ENCODE measurements around the gene PDZD8.
"Not testable (repeated sequence)": the region's sequence is repeated elsewhere in the genome, so short reads cannot be mapped to it uniquely, and the experiment has no call there.

Gene PDZD8

GRCh38 chr10:117346574-117346973 lies 28.7 kb downstream of the PDZD8 start:
- no peak for DNase-seq

GRCh38 chr10:117345143-117345542 lies 30.1 kb downstream of the PDZD8 start:
- no peak for DNase-seq

GRCh38 chr10:117342641-117343040 lies 32.6 kb downstream of the PDZD8 start:
- no peak for DNase-seq

GRCh38 chr10:117341061-117341460 lies 34.2 kb downstream of the PDZD8 start:
- DNase-seq: no peak

- no peak for DNase-seq
Measured at GRCh38 chr10:117339979-117340378, 35.3 kb downstream of the PDZD8 start.

GRCh38 chr10:117339578-117339977 lies 35.7 kb downstream of the PDZD8 start:
- no peak for DNase-seq

- DNase-seq: peak; percentile 3
Measured at GRCh38 chr10:117334926-117335325, 40.3 kb downstream of the PDZD8 start.

- DNase-seq: no peak
Measured at GRCh38 chr10:117334066-117334465, 41.2 kb downstream of the PDZD8 start.

GRCh38 chr10:117327262-117327661 lies 48.0 kb downstream of the PDZD8 start:
- DNase-seq: no peak

GRCh38 chr10:117324367-117324766 lies 50.9 kb downstream of the PDZD8 start:
- no peak for DNase-seq

- no peak for DNase-seq
Measured at GRCh38 chr10:117322260-117322659, 53.0 kb downstream of the PDZD8 start.

GRCh38 chr10:117320050-117320665 lies 55.1 kb downstream of the PDZD8 start:
- no peak for DNase-seq

- no peak for DNase-seq
Measured at GRCh38 chr10:117318909-117319308, 56.3 kb downstream of the PDZD8 start.

- no peak for DNase-seq
Measured at GRCh38 chr10:117316701-117317100, 58.5 kb downstream of the PDZD8 start.

GRCh38 chr10:117313641-117314040 lies 61.6 kb downstream of the PDZD8 start:
- DNase-seq: no peak

GRCh38 chr10:117312430-117312829 lies 62.8 kb downstream of the PDZD8 start:
- DNase-seq: no peak

GRCh38 chr10:117311261-117311660 lies 64.0 kb downstream of the PDZD8 start:
- no peak for DNase-seq

- no peak for DNase-seq
Measured at GRCh38 chr10:117306674-117307073, 68.6 kb downstream of the PDZD8 start.

- DNase-seq: not testable (repeated sequence)
Measured at GRCh38 chr10:117303451-117303850, 71.8 kb downstream of the PDZD8 start.

- no peak for DNase-seq
Measured at GRCh38 chr10:117300671-117301070, 74.6 kb downstream of the PDZD8 start.

- no peak for DNase-seq
Measured at GRCh38 chr10:117299435-117299834, 75.8 kb downstream of the PDZD8 start.

- no peak for DNase-seq
Measured at GRCh38 chr10:117298219-117298618, 77.0 kb downstream of the PDZD8 start.

GRCh38 chr10:117294735-117295134 lies 80.5 kb downstream of the PDZD8 start:
- no peak for DNase-seq

GRCh38 chr10:117294039-117294645 lies 81.1 kb downstream of the PDZD8 start:
- DNase-seq: no peak

GRCh38 chr10:117290872-117291271 lies 84.4 kb downstream of the PDZD8 start:
- DNase-seq: not testable (repeated sequence)

Measured in NCI-H446 treated with DMSO at 0.1 percent for 48 hours (cell line).